SK-N-SH (cell line): ENCODE data around the gene PPA1. TPM values are rescaled to one million over a fixed set of nuclear protein-coding genes. Genes with fewer than 3 reads are reported as not detected.

ENCODE experiments used
- CTCF ChIA-PET: fragments of 300-600, 350-600 bp; formaldehyde crosslinking; extraction: SDS; loops from one replicate; lab custom pipeline; 2021; lab: Yijun Ruan, JAX
- POLR2A ChIA-PET: fragments of 350-600 bp; sonication (Branson Sonifier 250); formaldehyde crosslinking; extraction: SDS; loops from one replicate; lab custom pipeline; 2020; ENCODE audit warnings: antibody characterized with exemption, inconsistent platforms; lab: Yijun Ruan, JAX
- DNase-seq: peaks from one replicate; pipeline ENCODE4 v3.0.0; 2012
- H2AFZ ChIP-seq: fragments of 200-600 bp; sonication (generic); 2 replicates; pipeline ENCODE4 v1.8.1; 2016; ENCODE audit warnings: antibody characterized with exemption, mild to moderate bottlenecking, low read depth
- H3F3A ChIP-seq: fragments of 200-600 bp; sonication (generic); replicated peaks from 2 replicates; pipeline ENCODE3; 2016; ENCODE audit warnings: antibody characterized with exemption, mild to moderate bottlenecking; ENCODE audit not compliant: insufficient read depth
- H3K27ac ChIP-seq, 2 experiments: fragments of 200-500 bp in 1 of 2; fragments of 200-600 bp in 1 of 2; sonication (Bioruptor generic) in 1 of 2; sonication (generic), shearing (Covaris generic) in 1 of 2; 2 replicates each; pipeline versions ENCODE4 v1.5.1 to v1.6.1; 2014 to 2016; ENCODE audit warnings: low read depth in 2 of 2, inconsistent platforms in 1 of 2, low read length in 1 of 2, mild to moderate bottlenecking in 1 of 2, mixed read lengths in 1 of 2
- H3K27me3 ChIP-seq: fragments of 200-600 bp; sonication (generic), shearing (Covaris generic); 2 replicates; pipeline ENCODE4 v1.6.1; 2016; ENCODE audit warnings: mixed run types; ENCODE audit not compliant: insufficient read depth
- H3K36me3 ChIP-seq, 2 experiments: fragments of 200-500 bp in 1 of 2; fragments of 200-600 bp in 1 of 2; sonication (Bioruptor generic) in 1 of 2; sonication (generic) in 1 of 2; replicated peaks in 1 of 2; 2 replicates each; pipeline versions ENCODE3 to v1.5.1; 2014 to 2016; ENCODE audit warnings: low read length in 1 of 2, mild to moderate bottlenecking in 1 of 2; ENCODE audit not compliant: insufficient read depth in 2 of 2, control insufficient read depth in 1 of 2
- H3K4me1 ChIP-seq, 2 experiments: fragments of 200-500 bp in 1 of 2; fragments of 200-600 bp in 1 of 2; sonication (Bioruptor generic) in 1 of 2; sonication (generic), shearing (Covaris generic) in 1 of 2; 2 replicates each; pipeline versions ENCODE4 v1.5.1 to v1.6.1; 2014 to 2016; ENCODE audit warnings: low read depth in 1 of 2, low read length in 1 of 2, mixed run types in 1 of 2; ENCODE audit not compliant: insufficient read depth in 2 of 2, control insufficient read depth in 1 of 2
- H3K4me2 ChIP-seq: fragments of 200-600 bp; sonication (generic), shearing (Covaris generic); 2 replicates; pipeline ENCODE4 v1.6.1; 2017; ENCODE audit warnings: mixed run types
- H3K4me3 ChIP-seq, 2 experiments: fragments of 200-500 bp in 1 of 2; fragments of 200-600 bp in 1 of 2; sonication (Bioruptor generic) in 1 of 2; sonication (generic), shearing (Covaris generic) in 1 of 2; 2 replicates each; pipeline versions ENCODE4 v1.5.1 to v1.8.1; 2014 to 2016; ENCODE audit warnings: low read depth in 2 of 2, inconsistent platforms in 1 of 2, low read length in 1 of 2, mild to moderate bottlenecking in 1 of 2, mixed read lengths in 1 of 2, moderate library complexity in 1 of 2
- H3K79me2 ChIP-seq: fragments of 200-600 bp; sonication (generic); 2 replicates; pipeline ENCODE4 v1.8.1; 2017; ENCODE audit warnings: mild to moderate bottlenecking; ENCODE audit not compliant: insufficient read depth
- H3K9ac ChIP-seq: fragments of 200-600 bp; sonication (generic); 2 replicates; pipeline ENCODE4 v1.6.1; 2017; ENCODE audit warnings: mixed run types
- H3K9me2 ChIP-seq: fragments of 200-600 bp; sonication (generic); 2 replicates; pipeline ENCODE4 v1.6.1; 2017; ENCODE audit warnings: mixed run types
- H3K9me3 ChIP-seq: fragments of 200-600 bp; sonication (generic); 2 replicates; pipeline ENCODE4 v1.6.1; 2017; ENCODE audit warnings: mixed run types, mild to moderate bottlenecking, moderate library complexity
- H4K20me1 ChIP-seq: fragments of 200-600 bp; sonication (generic); 2 replicates; pipeline ENCODE4 v1.6.1; 2017; ENCODE audit warnings: mild to moderate bottlenecking, mixed run types; ENCODE audit not compliant: insufficient read depth
- CHD2 ChIP-seq: fragments of 150-350 bp; IDR thresholded peaks from 2 replicates; pipeline ENCODE4 v1.6.1; 2018; ENCODE audit warnings: low read length; ENCODE audit not compliant: partially characterized antibody
- ELF1 ChIP-seq: IDR thresholded peaks from 2 replicates; pipeline ENCODE4 v1.4.0; 2012
- EP300 ChIP-seq, 2 experiments: IDR thresholded peaks; 2 replicates each; pipeline versions ENCODE4 v1.4.0 to v1.6.1; 2012; ENCODE audit warnings: borderline replicate concordance in 1 of 2, low read depth in 1 of 2, low read length in 1 of 2
- FOXJ3 ChIP-seq: sonication (generic); formaldehyde crosslinking; IDR thresholded peaks from 2 replicates; pipeline ENCODE4 v1.5.1; 2020; ENCODE audit warnings: mild to moderate bottlenecking, missing genetic modification reagents
- FOXM1 ChIP-seq: IDR thresholded peaks from 2 replicates; pipeline ENCODE4 v1.4.0; 2012; ENCODE audit warnings: low read depth, mild to moderate bottlenecking
- GABPA ChIP-seq: IDR thresholded peaks from 2 replicates; pipeline ENCODE4 v1.4.0; 2012; ENCODE audit warnings: low read depth, mild to moderate bottlenecking
- JUND ChIP-seq: IDR thresholded peaks from 2 replicates; pipeline ENCODE4 v1.4.0; 2012
- NRF1 ChIP-seq: IDR thresholded peaks from 2 replicates; pipeline ENCODE4 v1.6.1; 2012; ENCODE audit warnings: low read depth, mild to moderate bottlenecking, low read length
- POLR2AphosphoS5 ChIP-seq: IDR thresholded peaks from 2 replicates; pipeline ENCODE4 v1.6.1; 2012; ENCODE audit warnings: low read depth, low read length
- RAD21 ChIP-seq: IDR thresholded peaks from 2 replicates; pipeline ENCODE4 v1.6.1; 2012; ENCODE audit warnings: mild to moderate bottlenecking, low read length
- RXRA ChIP-seq: IDR thresholded peaks from 2 replicates; pipeline ENCODE4 v1.4.0; 2012; ENCODE audit warnings: low read depth, mild to moderate bottlenecking, borderline replicate concordance
- SMC3 ChIP-seq: IDR thresholded peaks from 2 replicates; pipeline ENCODE4 v1.6.1; 2012; ENCODE audit warnings: low read depth, low read length, improper control_type of control experiment
- TAF1 ChIP-seq: IDR thresholded peaks from 2 replicates; pipeline ENCODE4 v1.6.1; 2012; ENCODE audit warnings: low read depth, mild to moderate bottlenecking, low read length, moderate library complexity, borderline replicate concordance
- WGBS: methylation state at CpG from one replicate; pipeline ENCODE4 v1.1.6; 2017; ENCODE audit warnings: low lambda C conversion rate; 5-methylcytosine and 5-hydroxymethylcytosine counted together
- polyA plus RNA-seq, 3 experiments: library from polyadenylated mRNA; depleted of rRNA; stranded (reverse); fragments of >200 nt; gene quantifications; 2 replicates each; pipeline ENCODE4 v1.2.3, GENCODE V29; 2012
- TF ChIP-seq, protein P1 (sequence below): fragments of 150-350 bp; IDR thresholded peaks from 2 replicates; pipeline ENCODE4 v1.6.1; 2016; ENCODE audit warnings: mild to moderate bottlenecking, low read depth, low read length
- TF ChIP-seq, protein P2 (sequence below): IDR thresholded peaks from 2 replicates; pipeline ENCODE4 v1.4.0; 2012; ENCODE audit warnings: low read depth, borderline replicate concordance
- TF ChIP-seq, protein P3 (sequence below): IDR thresholded peaks from 2 replicates; pipeline ENCODE4 v1.4.0; 2012; ENCODE audit warnings: low read depth
- TF ChIP-seq, protein P4 (sequence below): IDR thresholded peaks from 2 replicates; pipeline ENCODE4; 2012
- TF ChIP-seq, protein P5 (sequence below): IDR thresholded peaks from 2 replicates; pipeline ENCODE4 v1.4.0; 2012; ENCODE audit warnings: low read depth, borderline replicate concordance

Gene PPA1
- polyA plus RNA-seq, 1 of the 3 experiments (the other 2 are of a cell fraction): 125 TPM

DNA sequence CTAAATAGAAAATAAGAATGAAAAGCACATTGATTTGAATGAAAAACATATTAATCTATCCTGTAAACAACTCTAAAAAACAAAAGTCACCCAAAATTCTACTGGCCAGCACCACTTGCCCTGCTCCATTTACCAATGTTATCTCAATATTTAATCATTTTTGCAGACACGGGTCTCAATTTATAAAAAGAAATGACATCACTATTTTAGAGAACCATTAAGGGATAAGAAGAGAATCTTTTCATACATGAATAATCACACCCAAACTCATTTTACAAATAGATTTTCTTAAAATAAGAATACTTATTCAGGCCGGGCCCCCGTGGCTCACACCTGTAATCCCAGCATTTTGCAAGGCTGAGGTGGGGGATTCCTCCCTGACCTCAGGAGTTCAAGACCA, 66.8 kb downstream of the PPA1 start:
- H3K4me2 ChIP-seq: no peak overlapping the region
- POLR2A ChIA-PET: no interaction called here

More for the DNA sequence above, 66.8 kb downstream of the PPA1 start:
- H3K36me3 ChIP-seq: peaks cover 38 to 52% of the 10 kb centered on the region in 2 experiments
- no peak overlapping the region for H3K4me3 ChIP-seq
- H3K9ac ChIP-seq: no peak overlapping the region
- peaks cover 5 to 10% of the 10 kb centered on the region in 2 experiments; a peak in 3 of 4 replicates for H3K4me1 ChIP-seq
- DNase-seq: no peak
- peaks cover 3% of the 10 kb centered on the region for H3F3A ChIP-seq
- H2AFZ ChIP-seq: no peak overlapping the region
- H3K9me2 ChIP-seq: no peaks in the 10 kb centered on the region
- CTCF ChIA-PET: interaction anchor here (1.2 to 2.7 kb wide), 2 partner anchors 19 to 198 kb away, joined by 3 to 18 read pairs; partner anchors contain the start of gene TYSND1
- H3K27me3 ChIP-seq: no peaks in the 10 kb centered on the region
- H3K79me2 ChIP-seq: peaks cover 88% of the 10 kb centered on the region
- H3K9me3 ChIP-seq: no peaks in the 10 kb centered on the region
- WGBS: 79% methylated on average over 3 of the region's 3 CpGs
- TF ChIP-seq ELF1 (no peak), FOXM1 (no peak), CHD2 (no peak), TAF1 (no peak), RXRA (no peak), FOXJ3 (CRISPR knock-in tag) (no peak), RAD21 (no peak), JUND (no peak), EP300 (IDR thresholded peaks at IDR 0.05; ENCODE audit: borderline replicate concordance in 1 of 2, low read depth in 1 of 2, low read length in 1 of 2) (no peak), POLR2AphosphoS5 (no peak), NRF1 (no peak), GABPA (no peak), SMC3 (no peak)
- TF ChIP-seq, protein P1, sequence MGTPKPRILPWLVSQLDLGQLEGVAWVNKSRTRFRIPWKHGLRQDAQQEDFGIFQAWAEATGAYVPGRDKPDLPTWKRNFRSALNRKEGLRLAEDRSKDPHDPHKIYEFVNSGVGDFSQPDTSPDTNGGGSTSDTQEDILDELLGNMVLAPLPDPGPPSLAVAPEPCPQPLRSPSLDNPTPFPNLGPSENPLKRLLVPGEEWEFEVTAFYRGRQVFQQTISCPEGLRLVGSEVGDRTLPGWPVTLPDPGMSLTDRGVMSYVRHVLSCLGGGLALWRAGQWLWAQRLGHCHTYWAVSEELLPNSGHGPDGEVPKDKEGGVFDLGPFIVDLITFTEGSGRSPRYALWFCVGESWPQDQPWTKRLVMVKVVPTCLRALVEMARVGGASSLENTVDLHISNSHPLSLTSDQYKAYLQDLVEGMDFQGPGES: no peak
- TF ChIP-seq, protein P2, sequence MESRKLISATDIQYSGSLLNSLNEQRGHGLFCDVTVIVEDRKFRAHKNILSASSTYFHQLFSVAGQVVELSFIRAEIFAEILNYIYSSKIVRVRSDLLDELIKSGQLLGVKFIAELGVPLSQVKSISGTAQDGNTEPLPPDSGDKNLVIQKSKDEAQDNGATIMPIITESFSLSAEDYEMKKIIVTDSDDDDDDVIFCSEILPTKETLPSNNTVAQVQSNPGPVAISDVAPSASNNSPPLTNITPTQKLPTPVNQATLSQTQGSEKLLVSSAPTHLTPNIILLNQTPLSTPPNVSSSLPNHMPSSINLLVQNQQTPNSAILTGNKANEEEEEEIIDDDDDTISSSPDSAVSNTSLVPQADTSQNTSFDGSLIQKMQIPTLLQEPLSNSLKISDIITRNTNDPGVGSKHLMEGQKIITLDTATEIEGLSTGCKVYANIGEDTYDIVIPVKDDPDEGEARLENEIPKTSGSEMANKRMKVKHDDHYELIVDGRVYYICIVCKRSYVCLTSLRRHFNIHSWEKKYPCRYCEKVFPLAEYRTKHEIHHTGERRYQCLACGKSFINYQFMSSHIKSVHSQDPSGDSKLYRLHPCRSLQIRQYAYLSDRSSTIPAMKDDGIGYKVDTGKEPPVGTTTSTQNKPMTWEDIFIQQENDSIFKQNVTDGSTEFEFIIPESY: no peak
- TF ChIP-seq, protein P3, sequence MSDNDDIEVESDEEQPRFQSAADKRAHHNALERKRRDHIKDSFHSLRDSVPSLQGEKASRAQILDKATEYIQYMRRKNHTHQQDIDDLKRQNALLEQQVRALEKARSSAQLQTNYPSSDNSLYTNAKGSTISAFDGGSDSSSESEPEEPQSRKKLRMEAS: no peak
- TF ChIP-seq, protein P4, sequence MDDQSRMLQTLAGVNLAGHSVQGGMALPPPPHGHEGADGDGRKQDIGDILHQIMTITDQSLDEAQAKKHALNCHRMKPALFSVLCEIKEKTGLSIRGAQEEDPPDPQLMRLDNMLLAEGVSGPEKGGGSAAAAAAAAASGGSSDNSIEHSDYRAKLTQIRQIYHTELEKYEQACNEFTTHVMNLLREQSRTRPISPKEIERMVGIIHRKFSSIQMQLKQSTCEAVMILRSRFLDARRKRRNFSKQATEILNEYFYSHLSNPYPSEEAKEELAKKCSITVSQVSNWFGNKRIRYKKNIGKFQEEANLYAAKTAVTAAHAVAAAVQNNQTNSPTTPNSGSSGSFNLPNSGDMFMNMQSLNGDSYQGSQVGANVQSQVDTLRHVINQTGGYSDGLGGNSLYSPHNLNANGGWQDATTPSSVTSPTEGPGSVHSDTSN: no peak
- TF ChIP-seq, protein P5, sequence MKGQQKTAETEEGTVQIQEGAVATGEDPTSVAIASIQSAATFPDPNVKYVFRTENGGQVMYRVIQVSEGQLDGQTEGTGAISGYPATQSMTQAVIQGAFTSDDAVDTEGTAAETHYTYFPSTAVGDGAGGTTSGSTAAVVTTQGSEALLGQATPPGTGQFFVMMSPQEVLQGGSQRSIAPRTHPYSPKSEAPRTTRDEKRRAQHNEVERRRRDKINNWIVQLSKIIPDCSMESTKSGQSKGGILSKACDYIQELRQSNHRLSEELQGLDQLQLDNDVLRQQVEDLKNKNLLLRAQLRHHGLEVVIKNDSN: no peak
- TF ChIP-seq, all 33 proteins: peak for 0
- Histone ChIP-seq H4K20me1 (peaks cover 80% of the 10 kb centered on the region), H3K27ac (no peak overlapping the region)
